GM15510 (cell line): ENCODE data around the gene MAP7D1.

ENCODE experiments used
- POLR2A ChIP-seq: IDR thresholded peaks from 3 replicates; pipeline ENCODE4 v1.6.1; 2011; ENCODE audit warnings: borderline replicate concordance; ENCODE audit not compliant: insufficient read length; ENCODE audit errors: extremely low read depth

Gene MAP7D1

DNA sequence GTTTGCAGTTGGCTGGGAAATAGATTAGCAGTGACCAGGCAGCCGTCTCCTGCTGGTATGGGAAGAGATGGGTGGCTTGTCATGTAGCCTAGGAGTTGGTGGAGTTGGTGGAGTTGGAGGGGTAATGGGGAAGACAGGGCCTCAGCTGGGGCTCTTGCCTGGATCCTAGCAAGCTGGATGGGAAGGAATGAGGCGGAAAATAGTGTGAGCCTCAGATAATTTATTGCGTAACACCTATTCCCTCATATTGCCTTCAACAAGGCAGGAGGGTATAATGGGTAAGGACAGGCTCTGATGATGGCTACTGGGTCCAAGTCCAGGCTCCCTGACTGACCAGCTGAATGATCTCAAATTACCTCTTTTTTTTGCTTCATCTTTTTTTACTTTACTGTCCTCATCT is 12.6 kb downstream of the MAP7D1 start:
- no peak for TF ChIP-seq POLR2A

DNA sequence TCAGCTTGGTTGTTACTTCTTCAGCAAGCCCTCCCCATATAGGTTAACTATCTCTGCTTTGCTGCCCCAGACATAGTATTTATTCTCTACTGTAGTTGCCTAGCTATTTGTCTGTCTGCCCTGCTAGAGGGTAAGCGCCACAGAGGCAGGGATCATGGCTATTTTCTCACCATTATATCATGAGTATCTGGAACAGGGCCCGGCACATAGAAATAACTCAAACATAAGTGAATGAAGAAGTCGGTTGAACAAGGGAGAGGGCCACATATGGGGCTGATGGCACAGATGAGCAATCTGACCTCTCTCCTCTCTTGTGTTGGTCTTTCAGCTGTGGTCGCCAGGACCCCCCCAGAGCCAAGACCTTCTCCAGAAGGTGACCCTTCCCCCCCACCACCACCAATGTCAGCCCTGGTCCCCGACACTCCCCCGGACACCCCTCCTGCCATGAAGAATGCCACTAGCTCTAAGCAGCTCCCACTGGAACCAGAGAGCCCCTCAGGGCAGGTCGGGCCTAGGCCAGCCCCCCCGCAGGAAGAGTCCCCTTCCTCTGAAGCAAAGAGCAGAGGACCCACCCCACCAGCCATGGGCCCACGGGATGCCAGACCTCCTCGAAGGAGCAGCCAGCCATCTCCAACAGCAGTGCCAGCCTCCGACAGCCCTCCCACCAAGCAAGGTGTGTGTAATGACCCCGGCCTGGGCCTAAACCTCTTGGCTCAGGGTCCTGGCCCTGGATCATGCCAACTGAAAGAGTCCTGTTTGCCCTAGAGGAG is 14.9 kb downstream of the MAP7D1 start:
- no peak for TF ChIP-seq POLR2A

DNA sequence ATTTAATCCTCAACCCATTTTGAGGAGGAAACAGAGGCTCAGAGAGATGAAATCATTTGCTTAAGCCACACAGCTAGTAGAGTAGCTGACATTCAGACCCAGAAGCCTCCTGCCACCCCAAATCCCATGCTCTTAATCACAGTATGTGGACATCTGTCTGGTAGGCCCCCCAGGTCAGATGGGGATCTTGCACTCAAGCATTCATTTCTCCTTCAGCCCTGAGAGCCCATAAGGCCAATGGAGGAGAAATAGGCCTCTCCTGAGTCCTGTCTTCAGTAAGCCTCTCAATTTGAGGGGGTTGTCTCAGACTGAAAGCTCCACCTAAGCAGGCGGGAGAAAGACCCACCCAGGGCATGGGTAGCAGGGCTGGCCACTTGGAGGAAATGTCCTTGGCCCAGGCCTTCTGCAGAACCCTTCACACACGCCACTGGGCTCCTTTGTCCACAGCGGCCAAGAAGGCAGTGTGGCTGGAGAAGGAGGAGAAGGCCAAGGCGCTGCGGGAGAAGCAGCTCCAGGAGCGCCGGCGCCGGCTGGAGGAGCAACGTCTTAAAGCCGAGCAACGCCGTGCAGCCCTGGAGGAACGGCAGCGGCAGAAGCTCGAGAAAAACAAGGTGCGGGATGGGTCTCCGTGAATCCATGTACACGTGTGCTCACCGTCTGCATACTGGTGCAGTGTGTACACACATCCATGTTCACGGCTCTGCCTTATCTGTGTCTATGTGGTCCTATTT is 16.2 kb downstream of the MAP7D1 start:
- TF ChIP-seq POLR2A: no peak

DNA sequence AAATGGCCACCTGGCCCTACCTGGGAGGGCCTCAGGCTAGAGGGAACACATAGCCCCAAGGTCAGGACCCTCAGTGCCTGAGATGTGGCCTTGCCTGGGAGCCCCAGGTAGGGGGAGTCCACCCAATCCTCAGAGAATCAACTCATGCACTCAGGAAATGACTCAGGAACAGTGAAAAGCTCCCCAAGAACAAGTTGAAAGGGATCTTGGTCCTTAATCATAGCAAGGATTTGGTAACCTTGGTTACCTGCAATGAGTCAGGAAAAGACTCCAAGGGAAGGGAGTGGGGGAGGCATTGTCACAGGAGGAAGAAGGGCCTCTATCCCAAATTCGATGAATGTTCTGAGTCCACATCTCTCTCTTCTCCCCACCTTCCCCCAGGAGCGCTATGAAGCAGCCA is 17.0 kb downstream of the MAP7D1 start:
- no peak for TF ChIP-seq POLR2A

DNA sequence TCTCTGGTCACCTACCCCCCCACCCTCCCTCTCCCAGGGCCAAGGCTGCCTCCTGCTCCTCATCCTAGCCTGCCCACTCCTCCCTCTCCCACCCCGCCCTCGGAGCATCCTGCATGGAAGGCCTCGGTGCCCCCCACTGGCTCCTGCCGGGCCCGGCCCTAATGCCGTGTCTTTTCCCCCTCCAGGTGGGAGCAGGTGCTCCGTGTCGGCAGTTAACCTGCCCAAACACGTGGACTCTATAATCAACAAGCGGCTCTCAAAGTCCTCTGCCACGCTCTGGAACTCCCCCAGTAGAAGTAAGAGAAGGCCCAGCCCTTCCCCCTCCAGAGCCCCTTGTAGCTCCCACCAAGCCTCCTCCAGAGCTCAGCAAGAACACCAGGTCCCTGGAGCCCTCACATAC is 18.8 kb downstream of the MAP7D1 start:
- no peak for TF ChIP-seq POLR2A

DNA sequence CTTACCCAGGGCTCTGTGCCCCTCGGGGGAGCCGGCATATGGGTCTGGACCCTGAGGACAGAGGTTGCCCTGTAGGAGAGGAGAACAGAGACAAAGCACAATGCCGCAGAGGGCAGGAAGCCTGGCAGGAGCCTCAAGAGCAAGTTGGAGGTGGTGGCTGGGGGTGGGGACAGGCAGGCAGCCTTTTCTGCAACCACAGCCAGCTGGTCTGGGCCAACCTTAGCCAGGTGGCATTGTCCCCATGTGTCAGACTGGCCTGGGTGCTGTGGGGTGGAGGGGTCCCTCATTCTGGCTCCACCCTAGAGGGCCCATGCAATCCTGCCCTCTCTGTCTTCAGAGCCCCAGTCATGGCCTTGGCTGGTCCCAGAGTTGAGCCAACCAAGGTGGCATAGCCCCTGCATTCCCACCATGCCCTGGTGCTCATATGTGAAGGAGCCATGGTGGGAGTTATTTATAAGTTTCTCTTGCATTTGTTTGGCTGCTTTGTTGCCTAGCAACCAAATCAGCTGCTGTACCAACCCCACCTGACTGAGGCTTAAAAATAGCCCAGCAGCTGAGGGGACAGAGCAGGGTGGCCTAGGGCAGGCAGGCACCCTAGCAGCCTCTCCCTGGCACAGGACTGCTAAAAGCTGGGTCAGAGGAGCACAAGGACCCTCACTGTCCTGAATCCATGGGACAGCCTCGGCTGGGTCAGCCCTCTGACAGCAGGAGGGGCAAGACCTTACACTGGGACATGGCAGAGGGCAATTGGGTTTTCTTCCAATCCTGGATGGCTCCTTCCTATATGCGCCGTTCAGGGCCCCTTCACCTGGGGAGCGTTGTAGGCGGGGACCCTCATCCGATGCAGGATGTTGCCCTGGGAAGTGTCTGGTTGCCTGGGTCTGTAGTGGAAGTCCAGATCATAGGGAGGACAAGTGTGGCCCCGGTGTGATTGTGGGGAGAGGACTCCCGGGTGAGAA is 19.5 kb downstream of the MAP7D1 start:
- no peak for TF ChIP-seq POLR2A

DNA sequence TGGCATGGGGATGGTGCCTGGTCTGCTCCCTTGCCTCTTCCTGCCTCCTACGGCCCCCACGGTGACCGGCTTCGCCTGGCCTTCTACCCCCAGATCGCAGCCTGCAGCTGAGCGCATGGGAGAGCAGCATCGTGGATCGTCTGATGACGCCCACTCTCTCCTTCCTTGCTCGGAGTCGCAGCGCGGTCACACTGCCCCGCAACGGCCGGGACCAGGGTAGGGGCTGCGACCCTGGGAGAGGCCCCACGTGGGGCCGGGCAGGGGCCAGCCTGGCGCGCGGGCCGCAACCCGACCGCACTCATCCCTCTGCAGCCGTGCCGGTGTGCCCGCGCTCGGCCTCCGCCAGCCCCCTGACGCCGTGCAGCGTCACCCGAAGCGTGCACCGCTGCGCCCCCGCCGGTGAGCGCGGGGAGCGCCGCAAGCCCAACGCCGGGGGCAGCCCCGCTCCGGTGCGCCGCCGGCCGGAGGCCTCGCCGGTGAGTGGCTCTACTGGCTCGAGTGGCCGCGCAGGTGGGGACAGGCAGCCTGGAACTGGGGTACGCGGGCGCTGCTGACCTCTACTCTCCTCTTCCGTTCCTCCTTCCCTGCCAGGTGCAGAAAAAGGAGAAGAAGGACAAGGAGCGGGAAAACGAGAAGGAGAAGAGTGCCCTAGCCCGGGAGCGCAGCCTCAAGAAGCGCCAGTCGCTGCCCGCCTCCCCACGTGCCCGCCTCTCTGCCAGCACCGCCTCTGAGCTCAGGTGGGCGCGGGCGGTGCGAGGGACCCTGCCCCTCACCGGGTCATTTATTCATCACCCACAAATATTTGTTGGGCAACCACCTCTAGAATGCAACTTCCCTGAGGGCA is 20.4 kb downstream of the MAP7D1 start:
- no peak for TF ChIP-seq POLR2A

DNA sequence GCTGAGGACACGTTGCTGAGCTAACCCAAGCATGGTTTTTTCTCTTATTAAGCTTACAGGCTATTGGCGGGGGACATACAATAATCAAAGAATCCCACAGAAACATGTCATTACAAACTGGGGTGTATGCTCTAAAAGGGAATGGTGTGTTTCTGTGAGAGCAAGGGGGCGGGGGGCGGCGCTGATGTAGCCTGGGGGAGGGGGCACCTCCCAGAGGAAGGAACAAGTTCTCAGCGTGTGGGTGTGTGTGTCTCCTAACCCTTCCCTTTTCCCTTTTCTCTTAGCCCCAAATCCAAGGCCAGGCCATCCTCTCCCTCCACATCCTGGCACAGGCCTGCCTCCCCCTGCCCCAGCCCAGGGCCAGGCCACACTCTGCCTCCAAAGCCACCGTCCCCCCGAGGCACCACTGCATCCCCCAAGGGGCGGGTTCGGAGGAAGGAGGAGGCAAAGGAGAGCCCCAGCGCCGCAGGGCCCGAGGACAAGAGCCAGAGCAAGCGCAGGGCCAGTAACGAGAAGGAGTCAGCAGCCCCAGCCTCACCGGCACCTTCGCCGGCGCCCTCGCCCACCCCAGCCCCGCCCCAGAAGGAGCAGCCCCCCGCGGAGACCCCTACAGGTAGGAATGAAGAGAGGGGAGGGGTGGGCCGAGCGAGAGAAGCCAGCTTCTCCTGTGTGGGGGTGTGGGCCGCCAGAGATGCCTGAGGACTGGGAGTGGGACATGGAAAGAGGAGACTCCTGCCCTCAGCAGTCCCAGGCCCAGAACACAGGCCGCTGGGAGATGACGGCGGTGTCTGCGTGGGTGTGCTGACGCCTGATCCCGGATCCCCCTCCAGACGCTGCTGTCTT is 21.9 kb downstream of the MAP7D1 start:
- TF ChIP-seq POLR2A: no peak

DNA sequence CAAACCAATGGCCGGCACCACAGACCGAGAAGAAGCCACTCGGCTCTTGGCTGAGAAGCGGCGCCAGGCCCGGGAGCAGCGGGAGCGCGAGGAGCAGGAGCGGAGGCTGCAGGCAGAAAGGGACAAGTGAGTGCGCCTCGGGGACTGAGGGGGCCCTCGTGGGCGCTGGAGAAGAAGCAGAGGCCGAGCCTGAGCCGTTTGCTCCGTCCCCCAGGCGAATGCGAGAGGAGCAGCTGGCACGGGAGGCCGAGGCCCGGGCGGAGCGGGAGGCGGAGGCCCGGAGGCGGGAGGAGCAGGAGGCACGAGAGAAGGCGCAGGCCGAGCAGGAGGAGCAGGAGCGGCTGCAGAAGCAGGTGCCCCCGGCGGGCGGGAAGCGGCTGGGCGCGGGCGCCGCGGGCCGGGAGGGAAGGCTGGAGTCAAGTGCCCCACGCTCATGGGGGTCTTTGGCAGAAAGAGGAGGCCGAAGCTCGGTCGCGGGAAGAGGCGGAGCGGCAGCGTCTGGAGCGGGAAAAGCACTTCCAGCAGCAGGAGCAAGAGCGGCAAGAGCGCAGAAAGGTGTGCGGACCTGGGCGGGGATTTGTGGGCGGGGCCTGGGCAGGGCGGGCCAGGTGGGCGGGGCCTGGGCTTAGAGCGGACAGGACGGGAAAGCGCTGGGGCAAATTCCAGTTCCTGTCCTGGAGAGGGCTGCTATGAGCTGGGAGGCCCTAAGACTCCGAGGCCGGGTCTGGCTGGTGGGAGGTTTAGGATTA is 22.7 kb downstream of the MAP7D1 start:
- no peak for TF ChIP-seq POLR2A

DNA sequence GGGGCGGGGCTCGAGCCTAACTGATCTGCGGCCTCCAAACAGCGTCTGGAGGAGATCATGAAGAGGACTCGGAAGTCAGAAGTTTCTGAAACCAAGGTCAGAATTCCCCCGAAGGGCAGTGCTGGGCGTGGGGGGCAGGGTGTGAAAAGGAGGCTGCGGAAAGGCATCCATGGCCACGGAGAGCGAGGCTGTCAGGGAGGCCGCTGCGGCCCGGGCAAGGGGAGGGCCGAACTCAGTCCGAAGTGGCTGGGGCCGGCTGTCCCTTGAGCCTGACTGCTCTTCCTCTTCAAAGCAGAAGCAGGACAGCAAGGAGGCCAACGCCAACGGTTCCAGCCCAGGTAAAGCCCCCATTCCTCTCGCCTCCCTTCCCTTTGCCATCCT is 23.2 kb downstream of the MAP7D1 start:
- no peak for TF ChIP-seq POLR2A

DNA sequence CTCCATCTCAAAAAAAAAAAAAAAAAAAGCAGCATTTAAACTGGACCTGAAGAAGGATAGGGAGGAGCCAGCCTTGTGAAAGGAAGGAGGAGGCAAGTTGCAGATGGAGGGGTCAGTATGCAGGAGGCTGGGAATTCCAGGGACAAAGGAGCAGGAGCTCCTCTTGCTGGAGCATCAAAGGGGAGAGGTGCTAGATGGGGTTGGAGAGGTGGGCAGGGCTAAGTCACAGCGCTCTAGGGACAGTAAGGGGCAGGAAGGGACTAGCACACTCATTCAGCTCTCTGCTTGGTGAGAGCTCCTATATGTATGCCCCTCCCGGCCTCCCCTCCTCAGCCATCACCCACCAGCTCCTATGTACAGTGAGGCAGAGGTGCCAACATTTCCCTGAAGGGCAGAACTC is 26.8 kb downstream of the MAP7D1 start:
- no peak for TF ChIP-seq POLR2A

DNA sequence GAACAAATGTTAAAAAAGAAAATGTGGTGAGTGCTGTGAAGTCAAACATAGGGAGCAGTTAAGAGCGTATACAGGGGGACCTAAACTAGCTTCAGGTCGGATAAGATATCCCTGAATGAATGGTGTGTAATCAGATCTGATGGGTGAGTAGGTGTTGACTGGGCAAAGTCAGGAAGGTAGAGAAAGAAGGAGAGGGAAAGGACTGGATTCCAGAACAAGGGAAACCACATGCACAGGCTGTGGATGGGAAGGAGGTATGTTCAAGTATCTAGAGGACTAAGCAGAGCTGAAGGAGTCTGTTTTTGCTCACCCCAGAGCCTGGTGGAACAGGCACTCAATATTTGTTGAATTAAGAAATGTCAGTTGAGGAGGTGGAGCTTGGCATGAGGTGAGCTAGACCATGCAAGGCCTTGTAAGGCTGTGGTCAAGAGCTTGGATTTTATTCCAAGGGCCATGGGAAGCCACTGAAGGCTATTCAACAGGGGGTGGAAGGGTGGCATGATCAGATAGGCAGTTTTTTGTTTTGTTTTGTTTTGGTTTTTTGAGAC is 27.4 kb downstream of the MAP7D1 start:
- TF ChIP-seq POLR2A: no peak
